HG03439 (cell line): ENCODE results near the gene AMPD1.
A peak's percentile ranks its signal among the peaks of the same experiment; 100 is the strongest.

ENCODE experiments used
- ATAC-seq: cut with Tn5 transposase; IDR thresholded peaks from one replicate; pipeline ENCODE4 v1.9.1; 2021; ENCODE audit warnings: mild to moderate bottlenecking, moderate library complexity; ENCODE audit not compliant: unreplicated experiment

Gene AMPD1

GRCh38 chr1:114695430-114696058 is at the start of gene AMPD1:
TSS of gene AMPD1 (minus strand) at chr1:114695546. CDS start at chr1:114695471, 75 bp downstream.
- ATAC-seq: no peak

- no peak for ATAC-seq
Measured at GRCh38 chr1:114741963-114742746, 46.8 kb upstream of the AMPD1 start.

- ATAC-seq: no peak
Measured at GRCh38 chr1:114740331-114740730, 45.0 kb upstream of the AMPD1 start.

GRCh38 chr1:114737314-114737849 is 42.0 kb upstream of the AMPD1 start:
- ATAC-seq: no peak

- ATAC-seq: no peak
Measured at GRCh38 chr1:114735479-114735878, 40.1 kb upstream of the AMPD1 start.

- ATAC-seq: no peak
Measured at GRCh38 chr1:114729782-114730181, 34.4 kb upstream of the AMPD1 start.

GRCh38 chr1:114728553-114728952 is 33.2 kb upstream of the AMPD1 start:
- no peak for ATAC-seq

GRCh38 chr1:114725230-114725629 is 29.9 kb upstream of the AMPD1 start:
- ATAC-seq: no peak

- ATAC-seq: no peak
Measured at GRCh38 chr1:114723915-114724314, 28.6 kb upstream of the AMPD1 start.

- ATAC-seq: no peak
Measured at GRCh38 chr1:114723457-114723856, 28.1 kb upstream of the AMPD1 start.

GRCh38 chr1:114720492-114720891 is 25.1 kb upstream of the AMPD1 start:
- ATAC-seq: no peak

- no peak for ATAC-seq
Measured at GRCh38 chr1:114719424-114719787, 24.1 kb upstream of the AMPD1 start.

GRCh38 chr1:114718661-114719423 is 23.5 kb upstream of the AMPD1 start:
- no peak for ATAC-seq

GRCh38 chr1:114716304-114717170 is 21.2 kb upstream of the AMPD1 start, which contains the start of gene NRAS:
TSS of gene NRAS (minus strand) at chr1:114716771. CDS start at chr1:114716160, 611 bp downstream.
- ATAC-seq: peak; percentile 88

- ATAC-seq: no peak
Measured at GRCh38 chr1:114715952-114716303, 20.6 kb upstream of the AMPD1 start.

- no peak for ATAC-seq
Measured at GRCh38 chr1:114712977-114713376, 17.6 kb upstream of the AMPD1 start.

GRCh38 chr1:114710360-114710759 is 15.0 kb upstream of the AMPD1 start:
- ATAC-seq: no peak

- no peak for ATAC-seq
Measured at GRCh38 chr1:114707604-114708003, 12.3 kb upstream of the AMPD1 start.

GRCh38 chr1:114703242-114703641 is 7.9 kb upstream of the AMPD1 start:
- no peak for ATAC-seq

GRCh38 chr1:114702737-114703136 is 7.4 kb upstream of the AMPD1 start:
- peak; percentile 53 for ATAC-seq

- no peak for ATAC-seq
Measured at GRCh38 chr1:114701931-114702330, 6.6 kb upstream of the AMPD1 start.
